IMR-90 (cell line): ENCODE results near the gene PRDM5. TPM values are rescaled to one million over a fixed set of nuclear protein-coding genes. Genes with fewer than 3 reads are reported as not detected.

Experiments used
- ATAC-seq: fragments of 200-7000 bp; cut with Tn5 transposase; 2 replicates; pipeline ENCODE4 v1.9.1; 2020; ENCODE audit warnings: low read depth, mild to moderate bottlenecking, moderate library complexity
- BruUV-seq: library from RNA; stranded (reverse); fragments of 400-500 nt; replicated peaks from 2 replicates; lab custom pipeline; 2021; lab: Mats Ljungman, UMichigan
- CTCF ChIA-PET: fragments of 300-600 bp; formaldehyde crosslinking; extraction: SDS; loops from one replicate; lab custom pipeline; 2021; ENCODE audit warnings: antibody characterized with exemption; lab: Yijun Ruan, JAX
- POLR2A ChIA-PET: fragments of 300-600 bp; sonication (Branson Sonifier 250); formaldehyde crosslinking; loops from one replicate; lab custom pipeline; 2022; ENCODE audit warnings: antibody characterized with exemption; ENCODE audit not compliant: unreplicated experiment; lab: Charles Lee
- DNase-seq: peaks from one replicate; pipeline ENCODE4 v3.0.0; 2013
- H2AFZ ChIP-seq: replicated peaks from 2 replicates; pipeline ENCODE3; 2013; ENCODE audit warnings: low read length, mild to moderate bottlenecking; ENCODE audit not compliant: poor library complexity
- H2AK5ac ChIP-seq: 2 replicates; pipeline ENCODE4 v1.6.1; 2013; ENCODE audit warnings: low read depth, low read length, inconsistent platforms
- H2AK9ac ChIP-seq: replicated peaks from 2 replicates; pipeline ENCODE3; 2013; ENCODE audit warnings: mild to moderate bottlenecking, low read depth, low read length, moderate library complexity; ENCODE audit not compliant: poor library complexity
- H2BK120ac ChIP-seq: 2 replicates; pipeline ENCODE4 v1.6.1; 2013; ENCODE audit warnings: low read depth, low read length, inconsistent platforms
- H2BK15ac ChIP-seq: 3 replicates; pipeline ENCODE4 v1.6.1; 2013; ENCODE audit warnings: low read depth, low read length, inconsistent platforms
- H2BK20ac ChIP-seq: 2 replicates; pipeline ENCODE4 v1.6.1; 2013; ENCODE audit warnings: low read depth, mild to moderate bottlenecking, inconsistent platforms, low read length, moderate library complexity
- H2BK5ac ChIP-seq: 2 replicates; pipeline ENCODE4 v1.6.1; 2013; ENCODE audit warnings: mild to moderate bottlenecking, low read depth, low read length, inconsistent platforms; ENCODE audit not compliant: poor library complexity, severe bottlenecking
- H3K14ac ChIP-seq: replicated peaks from 2 replicates; pipeline ENCODE4 v1.6.1; 2013; ENCODE audit warnings: low read depth, low read length, inconsistent platforms
- H3K18ac ChIP-seq: 2 replicates; pipeline ENCODE4 v1.6.1; 2013; ENCODE audit warnings: low read depth, low read length, control low read depth
- H3K23ac ChIP-seq: 2 replicates; pipeline ENCODE4 v1.6.1; 2013; ENCODE audit warnings: low read depth, low read length, inconsistent platforms
- H3K27ac ChIP-seq: 2 replicates; pipeline ENCODE4 v1.5.1; 2013; ENCODE audit warnings: mild to moderate bottlenecking, control low read depth, low read length; ENCODE audit not compliant: insufficient read depth
- H3K27me3 ChIP-seq: 2 replicates; pipeline ENCODE4 v1.6.1; 2013; ENCODE audit warnings: low read length; ENCODE audit not compliant: control insufficient read depth, insufficient read depth
- H3K36me3 ChIP-seq: 2 replicates; pipeline ENCODE4 v1.6.1; 2013; ENCODE audit warnings: low read length, mixed read lengths; ENCODE audit not compliant: control insufficient read depth, insufficient read depth
- H3K4ac ChIP-seq: 2 replicates; pipeline ENCODE4 v1.6.1; 2013; ENCODE audit warnings: low read depth, low read length, inconsistent platforms
- H3K4me1 ChIP-seq: 2 replicates; pipeline ENCODE4 v1.6.1; 2013; ENCODE audit warnings: low read length, mixed read lengths; ENCODE audit not compliant: control insufficient read depth, insufficient read depth
- H3K4me2 ChIP-seq: 2 replicates; pipeline ENCODE4 v1.6.1; 2013; ENCODE audit warnings: low read depth, mild to moderate bottlenecking, control low read depth, low read length, moderate library complexity
- H3K4me3 ChIP-seq: 2 replicates; pipeline ENCODE4 v1.5.1; 2013; ENCODE audit warnings: low read depth, mild to moderate bottlenecking, control low read depth, low read length, moderate library complexity; ENCODE audit not compliant: insufficient read depth
- H3K56ac ChIP-seq: 2 replicates; pipeline ENCODE4 v1.6.1; 2013; ENCODE audit warnings: low read length, inconsistent platforms; ENCODE audit not compliant: insufficient read depth; ENCODE audit errors: extremely low read depth
- H3K79me1 ChIP-seq, 2 experiments: 2 replicates each; pipeline ENCODE4 v1.6.1; 2013; ENCODE audit warnings: low read length in 2 of 2, inconsistent platforms in 1 of 2, low read depth in 1 of 2
- H3K9ac ChIP-seq: 2 replicates; pipeline ENCODE4 v1.6.1; 2013; ENCODE audit warnings: low read depth, low read length, control low read depth
- H3K9me1 ChIP-seq: 2 replicates; pipeline ENCODE4 v1.6.1; 2013; ENCODE audit warnings: low read length, inconsistent platforms; ENCODE audit not compliant: insufficient read depth
- H3K9me3 ChIP-seq: 2 replicates; pipeline ENCODE4 v1.6.1; 2013; ENCODE audit warnings: low read length; ENCODE audit not compliant: control insufficient read depth, insufficient read depth
- H4K20me1 ChIP-seq: 2 replicates; pipeline ENCODE4 v1.6.1; 2013; ENCODE audit warnings: low read length, inconsistent platforms; ENCODE audit not compliant: insufficient read depth
- H4K5ac ChIP-seq: 2 replicates; pipeline ENCODE4 v1.6.1; 2013; ENCODE audit warnings: mild to moderate bottlenecking, low read depth, low read length, control low read depth
- H4K8ac ChIP-seq, 2 experiments: 2 replicates each; pipeline ENCODE4 v1.6.1; 2013; ENCODE audit warnings: low read depth in 2 of 2, low read length in 2 of 2, control low read depth in 1 of 2, inconsistent platforms in 1 of 2
- H4K91ac ChIP-seq: 2 replicates; pipeline ENCODE4 v1.6.1; 2013; ENCODE audit warnings: low read depth, low read length, inconsistent platforms; ENCODE audit not compliant: insufficient read depth
- CEBPB ChIP-seq: IDR thresholded peaks from 2 replicates; pipeline ENCODE4 v1.6.1; 2012; ENCODE audit warnings: low read depth, low read length, improper control_type of control experiment
- CHD1 ChIP-seq: IDR thresholded peaks from 2 replicates; pipeline ENCODE4 v1.6.1; 2012; ENCODE audit warnings: low read depth, low read length, improper control_type of control experiment
- FOS ChIP-seq: fragments of 150-350 bp; IDR thresholded peaks from 2 replicates; pipeline ENCODE4 v1.6.1; 2016; ENCODE audit warnings: low read depth, low read length
- MAFK ChIP-seq: IDR thresholded peaks from 2 replicates; pipeline ENCODE4 v1.6.1; 2012; ENCODE audit warnings: low read depth, low read length, improper control_type of control experiment
- MAZ ChIP-seq: IDR thresholded peaks from 2 replicates; pipeline ENCODE4 v1.6.1; 2012; ENCODE audit warnings: low read depth, mild to moderate bottlenecking, low read length, improper control_type of control experiment, moderate library complexity, borderline replicate concordance
- NFE2L2 ChIP-seq: fragments of 150-350 bp; IDR thresholded peaks from 2 replicates; pipeline ENCODE4 v1.6.1; 2016; ENCODE audit warnings: low read depth, mild to moderate bottlenecking, low read length
- POLR2A ChIP-seq: IDR thresholded peaks from 2 replicates; pipeline ENCODE4 v1.6.1; 2012; ENCODE audit warnings: mild to moderate bottlenecking, low read depth, low read length
- RAD21 ChIP-seq: IDR thresholded peaks from 2 replicates; pipeline ENCODE4 v1.6.1; 2012; ENCODE audit warnings: low read length, improper control_type of control experiment
- RCOR1 ChIP-seq: IDR thresholded peaks from 2 replicates; pipeline ENCODE4 v1.6.1; 2012; ENCODE audit warnings: mild to moderate bottlenecking, low read length, improper control_type of control experiment; ENCODE audit not compliant: insufficient replicate concordance
- RFX5 ChIP-seq: IDR thresholded peaks from 2 replicates; pipeline ENCODE4 v1.8.0; 2012; ENCODE audit warnings: low read depth, mild to moderate bottlenecking, low read length, moderate library complexity
- WGBS, 2 experiments: methylation state at CpG; one replicate each; pipeline versions ENCODE4 v1.1.5 to v1.1.7; 2013; ENCODE audit warnings: missing lambda C conversion rate in 2 of 2; ENCODE audit not compliant: insufficient read length in 1 of 2; ENCODE audit errors: extremely low coverage in 2 of 2; 5-methylcytosine and 5-hydroxymethylcytosine counted together
- dilution Hi-C: fragments of 300-500 bp; cut with HindIII; formaldehyde crosslinking; loops from one replicate; pipeline ENCODE4 v1.14.3; 2018; ENCODE audit warnings: low sequenced_read_pairs; ENCODE audit not compliant: unreplicated experiment
- in situ Hi-C: fragments of 300-500 bp; cut with MboI; formaldehyde crosslinking; loops from 3 replicates; pipeline ENCODE4 v1.14.3; 2019; ENCODE audit warnings: low sequenced_read_pairs, inconsistent platforms, mixed read lengths
- intact Hi-C: fragments of 100-400 bp; cut with micrococcal nuclease; formaldehyde crosslinking; loops from 2 replicates; pipeline ENCODE4 v1.10.0; 2022
- polyA plus RNA-seq, 3 experiments: library from polyadenylated mRNA; depleted of rRNA; stranded (reverse); fragments of >200 nt; gene quantifications; 2 replicates each; pipeline ENCODE4 v1.2.3, GENCODE V29; 2012; ENCODE audit warnings: low replicate concordance in 1 of 3
- total RNA-seq: library from RNA; depleted of rRNA; stranded (reverse); fragments of >200 nt; gene quantifications from 2 replicates; pipeline ENCODE4 v1.2.3, GENCODE V29; 2012
- TF ChIP-seq, protein P1 (sequence below): fragments of 150-350 bp; IDR thresholded peaks from 2 replicates; pipeline ENCODE4 v1.6.1; 2017; ENCODE audit warnings: mild to moderate bottlenecking, antibody characterized with exemption, low read length, low read depth

Gene PRDM5
- total and polyA plus RNA-seq, 2 of the 4 experiments (the other 2 are of a cell fraction), result 4.1 to 10.8 TPM

DNA sequence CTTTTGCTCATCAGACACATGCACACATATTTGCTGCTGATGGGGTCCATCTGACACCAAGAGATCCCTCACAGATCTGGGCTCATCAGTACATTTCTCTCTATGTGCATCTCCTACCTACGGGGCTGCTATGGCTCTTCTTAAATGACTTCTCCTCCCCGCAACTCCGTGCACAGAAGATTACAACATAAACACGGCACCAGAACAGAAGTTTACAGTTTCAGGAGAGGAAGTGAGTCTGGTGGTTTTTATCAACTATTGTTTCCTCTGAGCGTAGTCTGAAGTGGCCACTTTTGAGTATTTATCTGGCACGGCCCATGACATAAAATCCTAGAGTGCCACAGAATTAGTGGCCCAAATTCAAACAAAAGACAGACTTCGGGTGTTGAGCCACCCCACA, 263.8 kb downstream of the PRDM5 start:
- DNase-seq (no peak), ATAC-seq (no peak)
- in situ Hi-C loops (no loop called here), dilution Hi-C loops (no loop called here), intact Hi-C loops (no loop called here)
- H2BK120ac ChIP-seq, result no peak overlapping the region
- no CpG with 5 or more reads among the region's 7 CpGs for WGBS, 2 experiments
- no peaks in the 10 kb centered on the region for H3K9me1 ChIP-seq
- no peak overlapping the region for H4K8ac ChIP-seq
- H2AFZ ChIP-seq, result no peak overlapping the region
- no peak overlapping the region for H2AK9ac ChIP-seq
- H3K4ac ChIP-seq, result no peak overlapping the region
- H3K27ac ChIP-seq, result no peak overlapping the region
- H3K18ac ChIP-seq, result no peak overlapping the region
- no peak overlapping the region for H3K4me2 ChIP-seq
- H3K4me3 ChIP-seq, result no peak overlapping the region
- H3K23ac ChIP-seq, result no peak overlapping the region
- no peak overlapping the region for H4K91ac ChIP-seq
- no peak overlapping the region for H3K14ac ChIP-seq
- no peak overlapping the region for H2BK15ac ChIP-seq
- no peak overlapping the region for H3K9ac ChIP-seq
- H2BK5ac ChIP-seq, result no peak overlapping the region
- ChIA-PET CTCF (no interaction called here), POLR2A (no interaction called here)
- TF ChIP-seq CHD1, result no peak
- TF ChIP-seq, protein P1, sequence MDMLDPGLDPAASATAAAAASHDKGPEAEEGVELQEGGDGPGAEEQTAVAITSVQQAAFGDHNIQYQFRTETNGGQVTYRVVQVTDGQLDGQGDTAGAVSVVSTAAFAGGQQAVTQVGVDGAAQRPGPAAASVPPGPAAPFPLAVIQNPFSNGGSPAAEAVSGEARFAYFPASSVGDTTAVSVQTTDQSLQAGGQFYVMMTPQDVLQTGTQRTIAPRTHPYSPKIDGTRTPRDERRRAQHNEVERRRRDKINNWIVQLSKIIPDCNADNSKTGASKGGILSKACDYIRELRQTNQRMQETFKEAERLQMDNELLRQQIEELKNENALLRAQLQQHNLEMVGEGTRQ, result no peak
- TF ChIP-seq MAZ, result no peak
- no peak for TF ChIP-seq MAFK
- no peak for TF ChIP-seq CEBPB
- no peak for TF ChIP-seq RAD21
- no peak for TF ChIP-seq NFE2L2
- TF ChIP-seq RFX5, result no peak
- no peak for TF ChIP-seq RCOR1
- no peak for TF ChIP-seq FOS
- no peak for TF ChIP-seq POLR2A
- no peaks in the 10 kb centered on the region for H3K9me3 ChIP-seq
- H3K79me1 ChIP-seq, result no peaks in the 10 kb centered on the region
- H3K56ac ChIP-seq, result no peak overlapping the region
- H2BK20ac ChIP-seq, result no peak overlapping the region
- H3K4me1 ChIP-seq, result no peaks in the 10 kb centered on the region
- H3K27me3 ChIP-seq, result no peaks in the 10 kb centered on the region
- H4K20me1 ChIP-seq, result no peaks in the 10 kb centered on the region
- no peaks in the 10 kb centered on the region for H3K36me3 ChIP-seq
- no peak overlapping the region for H4K5ac ChIP-seq
- no TSS peak for BruUV-seq
- H2AK5ac ChIP-seq, result no peak overlapping the region
